Sigmoid colon (tissue), 7 donors: Measurements from ENCODE around the gene ZAP70. TPM values are rescaled to one million over a fixed set of nuclear protein-coding genes. Genes with fewer than 3 reads are reported as not detected.
A peak's percentile ranks its signal among the peaks of the same experiment; 100 is the strongest.

ENCODE experiments used
- DNase-seq: peaks from one replicate; pipeline ENCODE4 v3.0.0-alpha.2; 2019
- H3K27ac ChIP-seq, 4 donors: fragments of 200-600 bp; sonication (generic); one replicate each; pipeline ENCODE4 v1.5.1; 2016 to 2019; ENCODE audit warnings: mild to moderate bottlenecking in 1 of 4
- H3K27me3 ChIP-seq, 3 donors: fragments of 200-600 bp; sonication (generic); one replicate each; pipeline ENCODE4 v1.5.1; 2019; ENCODE audit warnings: mild to moderate bottlenecking in 1 of 3
- H3K36me3 ChIP-seq, 4 donors: fragments of 200-600 bp; sonication (generic); one replicate each; pipeline ENCODE4 v1.5.1; 2016 to 2019
- H3K4me1 ChIP-seq, 4 donors: fragments of 200-600 bp; sonication (generic); one replicate each; pipeline ENCODE4 v1.5.1; 2017 to 2019
- H3K4me3 ChIP-seq, 4 donors: fragments of 200-600 bp; sonication (generic); one replicate each; pipeline ENCODE4 v1.5.1; 2017 to 2019; ENCODE audit warnings: mild to moderate bottlenecking in 2 of 4, moderate library complexity in 1 of 4
- H3K9me3 ChIP-seq, 4 donors: fragments of 200-600 bp in 3 of 4; sonication (generic) in 3 of 4; one replicate each; pipeline versions ENCODE4 v1.5.1 to v1.6.1; 2013 to 2019
- CTCF ChIP-seq, 4 experiments: fragments of 450-650 bp in 3 of 4; fragments of 200-600 bp in 1 of 4; IDR thresholded peaks; one replicate each; pipeline ENCODE4 v1.5.1; 2016 to 2019; ENCODE audit warnings: antibody characterized with exemption in 4 of 4, mild to moderate bottlenecking in 3 of 4, moderate library complexity in 2 of 4
- EP300 ChIP-seq, 4 donors: sonication (generic); formaldehyde crosslinking; IDR thresholded peaks; one replicate each; pipeline ENCODE4 v1.6.1; 2017; ENCODE audit warnings: antibody characterized with exemption in 4 of 4
- POLR2A ChIP-seq, 2 donors: fragments of 450-650 bp; IDR thresholded peaks; one replicate each; pipeline ENCODE4 v1.6.1; 2016; ENCODE audit warnings: antibody characterized with exemption in 2 of 2, mild to moderate bottlenecking in 2 of 2, moderate library complexity in 2 of 2
- POLR2AphosphoS5 ChIP-seq, 4 donors: sonication (generic); formaldehyde crosslinking; IDR thresholded peaks; one replicate each; pipeline ENCODE4 v1.6.1; 2017; ENCODE audit warnings: antibody characterized with exemption in 4 of 4
- WGBS, 2 donors: extraction: QIAGEN DNeasy Blood & Tissue Kit; methylation state at CpG; one replicate each; pipeline ENCODE4 v1.1.7; 2013; 5-methylcytosine and 5-hydroxymethylcytosine counted together
- intact Hi-C: fragments of 100-400 bp; cut with DNase I; formaldehyde crosslinking; loops from one replicate; pipeline ENCODE4 v1.15.1; 2023
- polyA plus RNA-seq, 3 donors: library from polyadenylated mRNA; stranded (reverse); fragments of 200-250 nt; gene quantifications; one replicate each; pipeline ENCODE4 v1.2.3, GENCODE V29; 2013
- total RNA-seq, 4 donors: library from RNA; depleted of rRNA; stranded (reverse); fragments of >200 nt; gene quantifications; one replicate each; pipeline ENCODE4 v1.1.0, GENCODE V29; 2016
- donor health status: healthy with polysubstance abuse.
- donor health status: Bipolar disorder and iron deficiency.
- donor health status: healthy.

ZAP70 gene
- total and polyA plus RNA-seq, 7 donors, result 1.3 to 28.0 (median 2.5) TPM; not detected in 2

- DNase-seq, result no peak
- 58 to 61% methylated on average over 4 of the region's 4 CpGs for WGBS, 2 donors
- TF ChIP-seq POLR2AphosphoS5 (IDR thresholded peaks at IDR 0.05) (peak in 1 of 4 donors; percentile 36), EP300 (IDR thresholded peaks at IDR 0.05) (no peak)
Observed at GRCh38 chr2:97726261-97727064, 13.1 kb downstream of the ZAP70 start.

GRCh38 chr2:97727296-97727695 is 13.9 kb downstream of the ZAP70 start:
- intact Hi-C loops, result no loop called here
- Histone ChIP-seq H3K4me3 (no peak overlapping the region), H3K27me3 (peaks cover 0 to 18% (median 10%) of the 10 kb centered on the region in 3 donors), H3K9me3 (peaks cover 3 to 6% (median 5%) of the 10 kb centered on the region in 4 donors), H3K27ac (peak overlapping the region in 1 of 4 donors; percentile 14), H3K36me3 (no peaks in the 10 kb centered on the region), H3K4me1 (no peaks in the 10 kb centered on the region)
- TF ChIP-seq EP300 (IDR thresholded peaks at IDR 0.05) (no peak), CTCF (IDR thresholded peaks at IDR 0.05) (no peak), POLR2A (IDR thresholded peaks at IDR 0.05) (no peak), POLR2AphosphoS5 (IDR thresholded peaks at IDR 0.05) (no peak)
- no peak for DNase-seq
- 87 to 93% methylated on average over 7 of the region's 7 CpGs for WGBS, 2 donors

More at GRCh38 chr2:97726261-97727064, 13.1 kb downstream of the ZAP70 start:
- H3K36me3 ChIP-seq, result no peaks in the 10 kb centered on the region
- no peak overlapping the region for H3K4me3 ChIP-seq
- H3K4me1 ChIP-seq, result no peaks in the 10 kb centered on the region
- peaks cover 0 to 18% (median 10%) of the 10 kb centered on the region in 3 donors for H3K27me3 ChIP-seq
- intact Hi-C loops, result no loop called here
- H3K9me3 ChIP-seq, result peaks cover 3 to 6% (median 5%) of the 10 kb centered on the region in 4 donors
- no peak overlapping the region for H3K27ac ChIP-seq

GRCh38 chr2:97728091-97728731 is 14.8 kb downstream of the ZAP70 start:
- H3K27ac ChIP-seq, result peak overlapping the region in 1 of 4 donors; percentile 14
- peaks cover 0 to 16% (median 10%) of the 10 kb centered on the region in 3 donors for H3K27me3 ChIP-seq
- intact Hi-C loops, result no loop called here
- no peak for TF ChIP-seq CTCF (IDR thresholded peaks at IDR 0.05)
- no peak for TF ChIP-seq POLR2AphosphoS5 (IDR thresholded peaks at IDR 0.05)
- no peak for TF ChIP-seq EP300 (IDR thresholded peaks at IDR 0.05)
- no peak for TF ChIP-seq POLR2A (IDR thresholded peaks at IDR 0.05)
- WGBS, 2 donors, result 23 to 58% methylated on average over 12 of the region's 12 CpGs
- peaks cover 3 to 6% (median 5%) of the 10 kb centered on the region in 4 donors for H3K9me3 ChIP-seq
- no peaks in the 10 kb centered on the region for H3K4me1 ChIP-seq
- no peak overlapping the region for H3K4me3 ChIP-seq
- H3K36me3 ChIP-seq, result no peaks in the 10 kb centered on the region
- DNase-seq, result peak; percentile 62

GRCh38 chr2:97730245-97730644 is 16.9 kb downstream of the ZAP70 start:
- no peaks in the 10 kb centered on the region for H3K27me3 ChIP-seq
- TF ChIP-seq POLR2AphosphoS5 (IDR thresholded peaks at IDR 0.05) (no peak), CTCF (IDR thresholded peaks at IDR 0.05) (no peak), POLR2A (IDR thresholded peaks at IDR 0.05) (no peak), EP300 (IDR thresholded peaks at IDR 0.05) (no peak)
- no peaks in the 10 kb centered on the region for H3K4me1 ChIP-seq
- 96 to 100% methylated on average over 1 of the region's 1 CpG for WGBS, 2 donors
- H3K27ac ChIP-seq, result no peak overlapping the region
- peaks cover 3 to 6% (median 5%) of the 10 kb centered on the region in 4 donors for H3K9me3 ChIP-seq
- H3K4me3 ChIP-seq, result no peak overlapping the region
- no peaks in the 10 kb centered on the region for H3K36me3 ChIP-seq
- no peak for DNase-seq
- intact Hi-C loops, result no loop called here
